Astrocyte of the cerebellum (primary cell): ENCODE results near the gene XYLT1.

Source experiments
- DNase-seq: peaks from one replicate; pipeline ENCODE4 v3.0.0-alpha.2; 2011; ENCODE audit warnings: low read depth
- H3K4me3 ChIP-seq: 2 replicates; pipeline ENCODE4 v1.5.1; 2011; ENCODE audit warnings: mild to moderate bottlenecking, low read depth, low read length, moderate library complexity
- in situ Hi-C: cut with HindIII; loops from 2 replicates; pipeline ENCODE4 v1.10.0; 2017; ENCODE audit warnings: low sequenced_read_pairs
- TF ChIP-seq, protein P1 (sequence below): IDR thresholded peaks from 2 replicates; pipeline ENCODE4 v1.5.1; 2012; ENCODE audit warnings: low read length, low read depth, moderate library complexity, mild to moderate bottlenecking; ENCODE audit errors: missing control alignments

The XYLT1 gene

DNA sequence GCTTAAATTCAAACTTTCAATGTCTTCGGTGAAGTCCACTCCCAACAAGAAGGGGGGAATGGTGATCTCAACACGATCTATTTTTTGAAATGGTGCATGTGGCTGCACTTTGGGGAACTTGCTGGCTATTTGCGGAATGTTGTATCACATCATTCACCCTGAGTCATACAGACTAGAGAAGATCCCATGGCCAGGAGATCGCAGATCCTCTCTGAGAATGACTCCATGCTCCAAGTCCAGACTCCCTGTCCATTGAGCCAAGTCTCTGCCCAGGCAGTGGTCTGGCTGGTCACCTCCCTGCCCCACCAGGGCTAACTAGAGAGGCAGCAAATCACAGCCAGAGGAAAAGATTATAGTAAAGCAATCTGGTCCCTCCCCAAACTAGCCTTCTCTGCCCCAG, 120.6 kb downstream of the XYLT1 start:
- H3K4me3 ChIP-seq = no peak overlapping the region
- no peak for DNase-seq
- TF ChIP-seq, protein P1, sequence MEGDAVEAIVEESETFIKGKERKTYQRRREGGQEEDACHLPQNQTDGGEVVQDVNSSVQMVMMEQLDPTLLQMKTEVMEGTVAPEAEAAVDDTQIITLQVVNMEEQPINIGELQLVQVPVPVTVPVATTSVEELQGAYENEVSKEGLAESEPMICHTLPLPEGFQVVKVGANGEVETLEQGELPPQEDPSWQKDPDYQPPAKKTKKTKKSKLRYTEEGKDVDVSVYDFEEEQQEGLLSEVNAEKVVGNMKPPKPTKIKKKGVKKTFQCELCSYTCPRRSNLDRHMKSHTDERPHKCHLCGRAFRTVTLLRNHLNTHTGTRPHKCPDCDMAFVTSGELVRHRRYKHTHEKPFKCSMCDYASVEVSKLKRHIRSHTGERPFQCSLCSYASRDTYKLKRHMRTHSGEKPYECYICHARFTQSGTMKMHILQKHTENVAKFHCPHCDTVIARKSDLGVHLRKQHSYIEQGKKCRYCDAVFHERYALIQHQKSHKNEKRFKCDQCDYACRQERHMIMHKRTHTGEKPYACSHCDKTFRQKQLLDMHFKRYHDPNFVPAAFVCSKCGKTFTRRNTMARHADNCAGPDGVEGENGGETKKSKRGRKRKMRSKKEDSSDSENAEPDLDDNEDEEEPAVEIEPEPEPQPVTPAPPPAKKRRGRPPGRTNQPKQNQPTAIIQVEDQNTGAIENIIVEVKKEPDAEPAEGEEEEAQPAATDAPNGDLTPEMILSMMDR = no peak
- in situ Hi-C loops = loop anchor here (5.0 kb wide), 1 partner anchor 67 kb away; no protein-coding TSS in a partner anchor

DNA sequence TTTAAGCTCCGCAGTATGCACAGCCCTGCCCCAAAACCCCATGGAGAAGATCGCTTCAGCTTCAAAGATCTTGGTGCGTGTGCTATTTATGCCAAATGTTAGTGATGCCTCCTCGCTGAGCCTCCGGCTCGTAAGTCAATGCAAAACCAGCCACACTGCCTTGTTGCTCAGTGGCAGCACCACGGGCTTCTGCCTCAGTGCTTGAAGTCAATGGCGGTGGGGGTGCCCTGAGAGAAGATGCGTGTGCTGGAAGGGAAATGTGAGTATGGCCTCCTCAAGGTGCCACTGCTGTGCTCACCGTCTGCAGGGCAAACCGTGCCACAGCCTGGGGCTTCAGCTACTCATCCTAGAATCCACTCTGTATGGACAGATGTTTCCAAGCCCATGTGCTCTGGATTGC, 121.9 kb downstream of the XYLT1 start:
- in situ Hi-C loops = no loop called here
- TF ChIP-seq, protein P1 = no peak
- no peak overlapping the region for H3K4me3 ChIP-seq
- no peak for DNase-seq

DNA sequence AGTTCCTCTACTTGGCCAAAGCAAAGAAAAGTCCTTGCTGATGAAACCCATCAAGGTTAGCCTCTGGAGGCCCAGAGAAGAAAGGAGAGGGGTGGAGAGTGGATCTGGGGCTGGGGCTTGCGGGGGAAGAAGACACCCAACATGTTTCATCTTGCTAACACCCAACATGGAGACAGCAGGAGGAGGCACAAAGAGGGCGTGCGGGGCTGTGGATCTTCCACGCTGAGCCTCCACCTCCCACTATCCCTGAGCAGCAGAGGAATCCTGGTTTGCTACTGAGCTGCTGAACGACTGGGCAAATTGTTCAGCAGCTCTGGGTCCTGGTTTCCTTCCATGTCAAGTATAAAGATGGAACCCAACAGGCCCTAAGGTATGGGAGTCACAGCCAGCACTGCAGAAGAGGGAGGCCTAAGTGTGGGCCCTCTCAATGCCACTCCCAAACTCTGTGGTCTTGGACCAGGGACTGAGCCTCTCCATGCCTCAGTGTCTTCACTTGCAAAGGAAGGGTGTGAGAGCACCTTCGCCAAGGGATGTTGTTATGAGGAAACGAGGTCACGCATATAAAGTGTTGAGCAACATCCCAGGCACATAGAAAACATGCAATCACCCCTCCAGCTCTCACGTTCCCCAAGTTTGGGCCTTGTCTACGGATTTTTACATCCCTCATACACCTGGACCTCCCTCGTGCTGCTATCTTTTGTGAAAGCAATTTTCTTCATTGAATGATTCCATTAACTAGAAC, 122.5 kb downstream of the XYLT1 start:
- DNase-seq = no peak
- in situ Hi-C loops = no loop called here

DNA sequence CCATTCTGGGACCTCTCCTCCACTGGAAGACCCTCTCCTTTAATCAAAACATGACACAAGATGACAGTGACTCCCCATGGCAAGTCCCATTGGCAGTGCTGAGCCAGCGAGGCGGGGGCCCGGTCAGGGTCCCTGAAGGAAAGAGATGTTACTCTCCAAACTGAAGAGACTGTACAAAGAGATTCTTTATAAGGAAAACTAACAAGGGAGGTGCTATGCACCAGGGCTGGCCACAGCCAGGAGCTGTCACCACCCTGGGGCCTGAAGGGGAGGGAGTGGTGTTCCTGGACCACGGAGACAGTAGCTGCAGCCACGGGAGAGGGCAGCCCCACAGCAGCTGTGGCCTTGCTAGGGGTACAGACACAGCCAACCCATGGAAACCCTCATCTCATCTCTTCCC, 123.1 kb downstream of the XYLT1 start:
- no peak overlapping the region for H3K4me3 ChIP-seq
- TF ChIP-seq, protein P1 = no peak
- in situ Hi-C loops = no loop called here
- no peak for DNase-seq

More for the DNA sequence above, 122.5 kb downstream of the XYLT1 start:
- no peak overlapping the region for H3K4me3 ChIP-seq
- TF ChIP-seq, protein P1 = no peak

DNA sequence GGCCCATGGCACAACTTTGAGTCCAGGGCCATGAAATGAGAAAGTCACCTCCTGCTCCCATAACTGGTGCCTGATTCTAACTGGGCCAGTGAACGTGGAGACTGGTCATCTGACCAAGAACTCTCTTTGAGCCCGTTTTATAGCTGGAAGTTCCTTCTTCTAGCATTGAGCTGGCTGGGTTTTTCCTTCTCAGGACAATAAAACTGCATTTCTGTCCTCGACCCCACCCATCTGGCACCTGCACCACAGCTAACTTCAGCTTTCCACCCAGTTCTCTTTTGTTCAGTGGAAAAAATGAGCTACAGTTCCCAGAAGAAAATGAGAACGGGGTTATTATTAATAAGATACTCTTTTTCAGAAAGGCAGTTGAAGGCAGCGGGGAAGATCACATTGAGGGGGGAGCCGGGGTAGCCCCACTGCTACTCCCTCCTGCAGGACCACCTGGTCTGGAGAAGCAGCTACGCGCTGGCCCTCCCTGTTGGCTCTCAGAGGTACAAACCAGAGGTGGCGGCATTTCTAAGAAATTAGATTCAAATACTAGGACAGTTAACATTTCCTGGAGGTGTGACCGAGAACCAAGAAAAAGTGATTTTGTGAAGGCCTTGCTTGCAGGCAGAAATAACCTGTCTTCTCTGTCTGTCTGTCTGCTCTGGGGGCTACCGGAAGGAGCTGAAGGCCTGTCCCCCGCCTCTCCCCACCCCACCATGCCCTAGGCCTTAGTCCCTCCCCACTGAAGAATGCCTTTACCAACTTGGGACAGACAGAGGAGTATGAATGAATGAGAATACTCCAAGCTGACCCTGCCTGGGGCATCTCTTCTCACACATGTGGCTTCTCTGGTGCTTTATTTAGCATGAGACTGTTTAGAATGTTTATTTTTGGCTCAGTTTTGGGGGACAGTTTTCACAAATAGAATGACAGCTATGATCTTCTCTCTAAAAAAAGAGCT, 123.9 kb downstream of the XYLT1 start:
- no peak for DNase-seq
- TF ChIP-seq, protein P1 = no peak
- in situ Hi-C loops = no loop called here

DNA sequence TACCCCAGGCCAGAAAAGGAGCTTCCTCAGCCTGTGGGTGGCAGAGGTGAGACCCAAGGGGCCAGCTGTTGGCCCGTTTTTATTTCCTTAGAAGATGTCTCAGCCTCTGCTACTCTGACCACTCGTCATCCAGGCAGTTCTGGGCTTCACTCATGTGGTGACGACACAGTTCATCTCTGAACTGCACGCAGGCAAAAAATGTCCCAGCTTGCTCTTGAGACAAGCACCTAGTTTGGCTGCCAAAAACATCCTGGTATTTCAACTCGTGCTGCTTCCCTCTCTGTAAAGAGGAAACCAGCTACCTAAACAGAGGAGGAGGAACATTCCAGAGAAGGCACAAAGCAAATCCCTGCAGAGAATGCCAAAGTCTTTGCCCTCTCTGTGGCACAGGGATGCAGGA, 125.7 kb downstream of the XYLT1 start:
- H3K4me3 ChIP-seq = no peak overlapping the region
- no peak for DNase-seq
- in situ Hi-C loops = no loop called here
- TF ChIP-seq, protein P1 = no peak

More for the DNA sequence above, 123.9 kb downstream of the XYLT1 start:
- no peak overlapping the region for H3K4me3 ChIP-seq
